Measurements from ENCODE around the gene ATP6V1C2. TPM values are rescaled to one million over a fixed set of nuclear protein-coding genes. Genes with fewer than 3 reads are reported as not detected.

ATP6V1C2 gene
- total RNA-seq, 1 donor from 2014 or later: 0.26 TPM

DNA sequence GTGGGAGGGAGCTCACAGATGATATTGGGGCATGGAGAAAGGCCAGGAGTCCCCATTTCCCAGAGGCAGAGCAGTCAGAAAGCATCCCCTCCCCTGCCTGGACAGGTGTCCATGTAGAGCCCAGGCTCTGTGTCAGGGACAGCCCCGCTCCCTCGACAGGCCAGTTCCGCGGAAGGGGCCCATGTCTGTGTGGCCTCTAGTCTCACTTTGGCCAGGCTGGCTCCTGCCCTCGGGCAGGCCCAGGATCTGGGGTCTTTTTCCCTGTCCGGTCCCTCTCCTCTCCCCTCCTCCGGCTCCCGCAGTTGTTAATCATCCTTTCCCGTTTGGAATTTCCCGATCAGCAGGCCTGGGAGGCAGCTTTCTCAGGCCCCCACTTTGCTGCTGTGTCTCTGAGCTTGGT is 111.6 kb downstream of the ATP6V1C2 start:
- DNase-seq (ENCODE audit: low read depth): no peak
- FAIRE-seq: no peak
- no peak overlapping the region for H3K4me3 ChIP-seq (ENCODE audit: low read depth, low read length)
- H3K27me3 ChIP-seq (ENCODE audit: control insufficient read depth, insufficient read depth, low read length): peaks cover 11% of the 10 kb centered on the region
- TF ChIP-seq, protein P1, sequence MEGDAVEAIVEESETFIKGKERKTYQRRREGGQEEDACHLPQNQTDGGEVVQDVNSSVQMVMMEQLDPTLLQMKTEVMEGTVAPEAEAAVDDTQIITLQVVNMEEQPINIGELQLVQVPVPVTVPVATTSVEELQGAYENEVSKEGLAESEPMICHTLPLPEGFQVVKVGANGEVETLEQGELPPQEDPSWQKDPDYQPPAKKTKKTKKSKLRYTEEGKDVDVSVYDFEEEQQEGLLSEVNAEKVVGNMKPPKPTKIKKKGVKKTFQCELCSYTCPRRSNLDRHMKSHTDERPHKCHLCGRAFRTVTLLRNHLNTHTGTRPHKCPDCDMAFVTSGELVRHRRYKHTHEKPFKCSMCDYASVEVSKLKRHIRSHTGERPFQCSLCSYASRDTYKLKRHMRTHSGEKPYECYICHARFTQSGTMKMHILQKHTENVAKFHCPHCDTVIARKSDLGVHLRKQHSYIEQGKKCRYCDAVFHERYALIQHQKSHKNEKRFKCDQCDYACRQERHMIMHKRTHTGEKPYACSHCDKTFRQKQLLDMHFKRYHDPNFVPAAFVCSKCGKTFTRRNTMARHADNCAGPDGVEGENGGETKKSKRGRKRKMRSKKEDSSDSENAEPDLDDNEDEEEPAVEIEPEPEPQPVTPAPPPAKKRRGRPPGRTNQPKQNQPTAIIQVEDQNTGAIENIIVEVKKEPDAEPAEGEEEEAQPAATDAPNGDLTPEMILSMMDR (IDR thresholded peaks at IDR 0.05; ENCODE audit: insufficient read depth, low read length, severe bottlenecking): no peak
- H3K36me3 ChIP-seq (ENCODE audit: control insufficient read depth, insufficient read depth, low read length): no peaks in the 10 kb centered on the region

DNA sequence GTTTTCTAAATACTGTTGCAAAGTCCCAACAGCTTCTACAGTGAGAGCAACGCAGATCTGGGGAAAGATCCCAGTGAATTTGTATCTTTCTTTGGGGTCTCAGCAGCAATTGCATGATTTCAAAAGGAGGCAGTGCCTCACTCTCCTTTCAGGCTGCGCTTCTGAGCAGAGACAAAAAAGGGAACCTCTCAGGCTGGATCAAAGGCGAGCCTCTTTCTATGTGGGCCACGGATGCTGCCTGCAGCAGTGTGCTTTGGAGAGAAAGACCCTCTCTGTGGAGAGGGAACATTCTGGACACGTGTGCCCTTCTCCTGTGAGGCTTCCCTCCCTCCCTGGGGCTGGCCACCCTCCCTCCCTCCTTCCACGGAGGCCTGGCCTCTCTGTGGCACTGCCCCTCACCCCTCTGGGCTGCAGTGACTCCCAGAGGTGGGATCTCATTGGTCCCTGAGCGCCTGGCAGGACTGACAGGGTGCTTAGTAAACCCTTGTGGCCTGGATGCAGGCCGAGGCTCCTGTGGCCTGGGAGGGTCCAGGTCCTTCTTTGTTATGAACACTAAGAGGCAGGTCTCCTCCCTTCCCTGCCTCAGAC is 112.7 kb downstream of the ATP6V1C2 start:
- Histone ChIP-seq H3K36me3 (ENCODE audit: control insufficient read depth, insufficient read depth, low read length) (no peaks in the 10 kb centered on the region), H3K4me3 (ENCODE audit: low read depth, low read length) (no peak overlapping the region), H3K27me3 (ENCODE audit: control insufficient read depth, insufficient read depth, low read length) (peaks cover 11% of the 10 kb centered on the region)
- FAIRE-seq: no peak
- TF ChIP-seq, protein P1 (IDR thresholded peaks at IDR 0.05; ENCODE audit: insufficient read depth, low read length, severe bottlenecking): no peak
- no peak for DNase-seq (ENCODE audit: low read depth)

Other genes starting within 250 kb of the ATP6V1C2 start
- gene NOL10, start 31.7 kb upstream of the ATP6V1C2 start, total RNA-seq: 28.3 and 49.8 TPM in 2 replicates
- 418 and 582 TPM in 2 replicates for gene PDIA6, start 91.2 kb downstream of the ATP6V1C2 start, total RNA-seq
- gene KCNF1, start 190.3 kb downstream of the ATP6V1C2 start, total RNA-seq: not detected in 2 replicates

All from bronchial epithelial cell (primary cell).